ENCODE measurements around the gene SOX8.

DNA sequence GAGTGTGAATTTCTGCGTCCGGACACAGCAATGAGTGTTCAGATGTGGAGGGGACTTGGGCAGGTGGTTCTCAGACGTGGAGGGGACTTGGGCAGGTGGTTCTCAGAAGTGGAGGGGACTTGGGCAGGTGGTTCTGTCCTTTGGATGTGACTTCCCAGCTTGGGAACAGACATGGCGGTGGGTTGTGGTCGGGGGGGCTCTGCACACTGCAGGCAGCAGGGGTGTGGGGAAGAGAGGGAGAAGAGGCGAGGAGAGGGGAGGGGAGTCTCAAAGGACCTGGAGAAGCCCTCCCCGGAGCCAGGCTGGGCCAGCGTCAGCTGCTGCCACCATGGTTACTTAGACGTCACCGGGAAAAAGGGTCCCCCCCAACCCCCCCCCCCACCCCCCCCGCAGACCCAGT, 9.8 kb downstream of the SOX8 start:
- TF ChIP-seq, protein P1, sequence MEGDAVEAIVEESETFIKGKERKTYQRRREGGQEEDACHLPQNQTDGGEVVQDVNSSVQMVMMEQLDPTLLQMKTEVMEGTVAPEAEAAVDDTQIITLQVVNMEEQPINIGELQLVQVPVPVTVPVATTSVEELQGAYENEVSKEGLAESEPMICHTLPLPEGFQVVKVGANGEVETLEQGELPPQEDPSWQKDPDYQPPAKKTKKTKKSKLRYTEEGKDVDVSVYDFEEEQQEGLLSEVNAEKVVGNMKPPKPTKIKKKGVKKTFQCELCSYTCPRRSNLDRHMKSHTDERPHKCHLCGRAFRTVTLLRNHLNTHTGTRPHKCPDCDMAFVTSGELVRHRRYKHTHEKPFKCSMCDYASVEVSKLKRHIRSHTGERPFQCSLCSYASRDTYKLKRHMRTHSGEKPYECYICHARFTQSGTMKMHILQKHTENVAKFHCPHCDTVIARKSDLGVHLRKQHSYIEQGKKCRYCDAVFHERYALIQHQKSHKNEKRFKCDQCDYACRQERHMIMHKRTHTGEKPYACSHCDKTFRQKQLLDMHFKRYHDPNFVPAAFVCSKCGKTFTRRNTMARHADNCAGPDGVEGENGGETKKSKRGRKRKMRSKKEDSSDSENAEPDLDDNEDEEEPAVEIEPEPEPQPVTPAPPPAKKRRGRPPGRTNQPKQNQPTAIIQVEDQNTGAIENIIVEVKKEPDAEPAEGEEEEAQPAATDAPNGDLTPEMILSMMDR (IDR thresholded peaks at IDR 0.05; ENCODE audit: insufficient read depth, low read depth, low read length) = no peak
- TF ChIP-seq EZH2 (IDR thresholded peaks at IDR 0.05; ENCODE audit: insufficient read depth, low read length) = no peak
